Liver (tissue), 9 donors: ENCODE data around the gene POLD2. TPM values are rescaled to one million over a fixed set of nuclear protein-coding genes. Genes with fewer than 3 reads are reported as not detected.
A peak's percentile ranks its signal among the peaks of the same experiment; 100 is the strongest.

Experiments
- DNase-seq: peaks from one replicate; pipeline ENCODE4 v3.0.0-alpha.2; 2017; ENCODE audit warnings: low spot score
- H3K27ac ChIP-seq, 2 donors: one replicate each; pipeline ENCODE4 v1.7.0; 2013; ENCODE audit warnings: inconsistent platforms in 2 of 2, low read length in 2 of 2, control low read depth in 1 of 2, low read depth in 1 of 2, mild to moderate bottlenecking in 1 of 2
- H3K27me3 ChIP-seq, 4 donors: one replicate each; pipeline versions ENCODE4 v1.6.1 to v1.7.0; 2013; ENCODE audit warnings: low read length in 3 of 4, inconsistent platforms in 1 of 4, mild to moderate bottlenecking in 1 of 4, moderate library complexity in 1 of 4; ENCODE audit not compliant: control insufficient read depth in 4 of 4, insufficient read depth in 4 of 4
- H3K36me3 ChIP-seq, 4 donors: one replicate each; pipeline versions ENCODE4 v1.6.1 to v1.7.0; 2013; ENCODE audit warnings: low read length in 3 of 4, mild to moderate bottlenecking in 3 of 4, low read depth in 1 of 4, moderate library complexity in 1 of 4; ENCODE audit not compliant: control insufficient read depth in 4 of 4, insufficient read depth in 3 of 4
- H3K4me1 ChIP-seq, 4 donors: one replicate each; pipeline versions ENCODE4 v1.6.1 to v1.7.0; 2013; ENCODE audit warnings: low read length in 3 of 4, mild to moderate bottlenecking in 3 of 4, moderate library complexity in 1 of 4; ENCODE audit not compliant: control insufficient read depth in 4 of 4, insufficient read depth in 4 of 4
- H3K4me3 ChIP-seq, 3 donors: one replicate each; pipeline versions ENCODE4 v1.6.1 to v1.7.0; 2013; ENCODE audit warnings: low read length in 3 of 3, control low read depth in 1 of 3, low read depth in 1 of 3, mild to moderate bottlenecking in 1 of 3
- H3K9ac ChIP-seq, 2 donors: one replicate each; pipeline ENCODE4 v1.7.0; 2013; ENCODE audit warnings: low read length in 2 of 2, mild to moderate bottlenecking in 2 of 2, moderate library complexity in 2 of 2, control low read depth in 1 of 2, low read depth in 1 of 2
- H3K9me3 ChIP-seq, 4 donors: one replicate each; pipeline versions ENCODE4 v1.6.1 to v1.7.0; 2013; ENCODE audit warnings: low read length in 3 of 4; ENCODE audit not compliant: control insufficient read depth in 4 of 4
- EGR1 ChIP-seq, 2 donors: IDR thresholded peaks; 2 replicates each; pipeline ENCODE4 v1.6.1; 2016 to 2018; ENCODE audit warnings: antibody characterized with exemption in 2 of 2, low read depth in 2 of 2
- FOXA1 ChIP-seq: IDR thresholded peaks from 2 replicates; pipeline ENCODE4 v1.6.1; 2016; ENCODE audit warnings: antibody characterized with exemption
- FOXA2 ChIP-seq: IDR thresholded peaks from 2 replicates; pipeline ENCODE4 v1.6.1; 2016; ENCODE audit warnings: antibody characterized with exemption
- GABPA ChIP-seq, 2 donors: IDR thresholded peaks in 1 of 2; conservative IDR thresholded peaks in 1 of 2; 2 replicates each; pipeline ENCODE4 v1.6.1; 2016; ENCODE audit warnings: antibody characterized with exemption in 2 of 2, mild to moderate bottlenecking in 1 of 2, moderate library complexity in 1 of 2
- HNF4A ChIP-seq, 2 donors: conservative IDR thresholded peaks; 2 replicates each; pipeline ENCODE4 v1.6.1; 2016; ENCODE audit warnings: antibody characterized with exemption in 2 of 2, mild to moderate bottlenecking in 2 of 2
- HNF4G ChIP-seq: IDR thresholded peaks from 2 replicates; pipeline ENCODE4 v1.6.1; 2016; ENCODE audit warnings: antibody characterized with exemption
- JUND ChIP-seq, 2 donors: IDR thresholded peaks; 2 replicates each; pipeline ENCODE4 v1.6.1; 2016; ENCODE audit warnings: antibody characterized with exemption in 2 of 2
- NR2F2 ChIP-seq: IDR thresholded peaks from 2 replicates; pipeline ENCODE4 v1.6.1; 2016; ENCODE audit warnings: antibody characterized with exemption
- RAD21 ChIP-seq, 2 donors: IDR thresholded peaks; 2 replicates each; pipeline ENCODE4 v1.6.1; 2016; ENCODE audit warnings: antibody characterized with exemption in 2 of 2, mild to moderate bottlenecking in 2 of 2
- RXRA ChIP-seq, 2 donors: IDR thresholded peaks; 2 replicates each; pipeline ENCODE4 v1.6.1; 2017 to 2018; ENCODE audit warnings: antibody characterized with exemption in 2 of 2, mild to moderate bottlenecking in 1 of 2
- SP1 ChIP-seq: IDR thresholded peaks from 2 replicates; pipeline ENCODE4 v1.6.1; 2018; ENCODE audit warnings: antibody characterized with exemption, mild to moderate bottlenecking
- TAF1 ChIP-seq: conservative IDR thresholded peaks from 2 replicates; pipeline ENCODE4 v1.6.1; 2016; ENCODE audit warnings: antibody characterized with exemption, mild to moderate bottlenecking
- YY1 ChIP-seq: IDR thresholded peaks from 2 replicates; pipeline ENCODE4 v1.6.1; 2016; ENCODE audit warnings: antibody characterized with exemption, mild to moderate bottlenecking
- WGBS: extraction: QIAGEN DNeasy Blood & Tissue Kit; methylation state at CpG from one replicate; pipeline ENCODE4 v1.1.7; 2013; 5-methylcytosine and 5-hydroxymethylcytosine counted together
- polyA plus RNA-seq, 2 donors: library from polyadenylated mRNA; stranded (reverse) in 1 of 2; unstranded in 1 of 2; fragments of 200-250 nt in 1 of 2; fragments of >200 nt in 1 of 2; fragmentation: Nextera tagmentation in 1 of 2; extraction: Ambion mirVana in 1 of 2; gene quantifications; one replicate each; pipeline versions ENCODE4 v1.2.1 to v1.2.3, GENCODE V29; 2013 to 2015
- total RNA-seq, 2 donors: library from RNA; depleted of rRNA; stranded (reverse); fragments of >200 nt; gene quantifications; one replicate each; pipeline ENCODE4 v1.2.3, GENCODE V29; 2014
- TF ChIP-seq, protein P1 (sequence below): IDR thresholded peaks from 2 replicates; pipeline ENCODE4 v1.6.1; 2016; ENCODE audit warnings: antibody characterized with exemption
- TF ChIP-seq, protein P2 (sequence below): IDR thresholded peaks from 2 replicates; pipeline ENCODE4 v1.6.1; 2016; ENCODE audit warnings: antibody characterized with exemption
- TF ChIP-seq, protein P3 (sequence below): IDR thresholded peaks from 2 replicates; pipeline ENCODE4 v1.6.1; 2016; ENCODE audit warnings: antibody characterized with exemption
- TF ChIP-seq, protein P4 (sequence below): fragments of 150-350 bp; IDR thresholded peaks from 2 replicates; pipeline ENCODE4 v1.5.1; 2017; ENCODE audit warnings: improper control_type of control experiment, low read depth, low read length; ENCODE audit not compliant: missing input control
- TF ChIP-seq, protein P5 (sequence below): IDR thresholded peaks from 2 replicates; pipeline ENCODE4 v1.6.1; 2016; ENCODE audit warnings: antibody characterized with exemption, mild to moderate bottlenecking
- donor health status: healthy.
- donor health status: healthy.
- donor health status: healthy.
- donor health status: healthy.
- donor health status: healthy.

Gene POLD2
- total and polyA plus RNA-seq, 4 donors, result 53.9 to 101 (median 85.3) TPM

DNA sequence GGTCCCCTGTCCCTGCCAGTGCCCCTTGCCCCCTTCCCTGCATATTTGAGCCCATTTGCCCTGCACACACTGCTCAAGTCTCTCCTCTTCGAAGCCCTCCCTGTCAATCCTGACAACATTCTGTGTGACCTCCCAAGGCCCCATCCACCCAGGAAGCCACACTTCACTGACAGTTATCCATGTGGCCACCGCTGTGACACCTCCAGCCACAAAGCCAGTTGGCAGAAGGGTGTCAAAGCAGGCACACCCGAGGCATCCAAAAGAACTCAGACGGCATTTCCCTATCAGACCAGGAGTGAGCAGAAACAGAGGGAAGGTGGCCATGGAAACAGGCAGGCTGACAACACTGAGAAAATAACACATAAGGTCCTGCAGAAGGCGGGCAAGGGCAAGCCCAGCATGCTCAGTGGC, 45.7 kb downstream of the POLD2 start:
- TF ChIP-seq, protein P1, sequence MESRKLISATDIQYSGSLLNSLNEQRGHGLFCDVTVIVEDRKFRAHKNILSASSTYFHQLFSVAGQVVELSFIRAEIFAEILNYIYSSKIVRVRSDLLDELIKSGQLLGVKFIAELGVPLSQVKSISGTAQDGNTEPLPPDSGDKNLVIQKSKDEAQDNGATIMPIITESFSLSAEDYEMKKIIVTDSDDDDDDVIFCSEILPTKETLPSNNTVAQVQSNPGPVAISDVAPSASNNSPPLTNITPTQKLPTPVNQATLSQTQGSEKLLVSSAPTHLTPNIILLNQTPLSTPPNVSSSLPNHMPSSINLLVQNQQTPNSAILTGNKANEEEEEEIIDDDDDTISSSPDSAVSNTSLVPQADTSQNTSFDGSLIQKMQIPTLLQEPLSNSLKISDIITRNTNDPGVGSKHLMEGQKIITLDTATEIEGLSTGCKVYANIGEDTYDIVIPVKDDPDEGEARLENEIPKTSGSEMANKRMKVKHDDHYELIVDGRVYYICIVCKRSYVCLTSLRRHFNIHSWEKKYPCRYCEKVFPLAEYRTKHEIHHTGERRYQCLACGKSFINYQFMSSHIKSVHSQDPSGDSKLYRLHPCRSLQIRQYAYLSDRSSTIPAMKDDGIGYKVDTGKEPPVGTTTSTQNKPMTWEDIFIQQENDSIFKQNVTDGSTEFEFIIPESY, result no peak
- TF ChIP-seq, protein P2, sequence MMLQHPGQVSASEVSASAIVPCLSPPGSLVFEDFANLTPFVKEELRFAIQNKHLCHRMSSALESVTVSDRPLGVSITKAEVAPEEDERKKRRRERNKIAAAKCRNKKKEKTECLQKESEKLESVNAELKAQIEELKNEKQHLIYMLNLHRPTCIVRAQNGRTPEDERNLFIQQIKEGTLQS, result no peak
- TF ChIP-seq SP1 (no peak), JUND (IDR thresholded peaks at IDR 0.05) (no peak), FOXA2 (no peak), RXRA (IDR thresholded peaks at IDR 0.05) (no peak), HNF4A (conservative IDR thresholded peaks at IDR 0.05) (no peak), FOXA1 (no peak), HNF4G (no peak), NR2F2 (no peak), YY1 (no peak), RAD21 (IDR thresholded peaks at IDR 0.05) (no peak)
- TF ChIP-seq, protein P3, sequence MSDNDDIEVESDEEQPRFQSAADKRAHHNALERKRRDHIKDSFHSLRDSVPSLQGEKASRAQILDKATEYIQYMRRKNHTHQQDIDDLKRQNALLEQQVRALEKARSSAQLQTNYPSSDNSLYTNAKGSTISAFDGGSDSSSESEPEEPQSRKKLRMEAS, result no peak
- TF ChIP-seq, protein P4, sequence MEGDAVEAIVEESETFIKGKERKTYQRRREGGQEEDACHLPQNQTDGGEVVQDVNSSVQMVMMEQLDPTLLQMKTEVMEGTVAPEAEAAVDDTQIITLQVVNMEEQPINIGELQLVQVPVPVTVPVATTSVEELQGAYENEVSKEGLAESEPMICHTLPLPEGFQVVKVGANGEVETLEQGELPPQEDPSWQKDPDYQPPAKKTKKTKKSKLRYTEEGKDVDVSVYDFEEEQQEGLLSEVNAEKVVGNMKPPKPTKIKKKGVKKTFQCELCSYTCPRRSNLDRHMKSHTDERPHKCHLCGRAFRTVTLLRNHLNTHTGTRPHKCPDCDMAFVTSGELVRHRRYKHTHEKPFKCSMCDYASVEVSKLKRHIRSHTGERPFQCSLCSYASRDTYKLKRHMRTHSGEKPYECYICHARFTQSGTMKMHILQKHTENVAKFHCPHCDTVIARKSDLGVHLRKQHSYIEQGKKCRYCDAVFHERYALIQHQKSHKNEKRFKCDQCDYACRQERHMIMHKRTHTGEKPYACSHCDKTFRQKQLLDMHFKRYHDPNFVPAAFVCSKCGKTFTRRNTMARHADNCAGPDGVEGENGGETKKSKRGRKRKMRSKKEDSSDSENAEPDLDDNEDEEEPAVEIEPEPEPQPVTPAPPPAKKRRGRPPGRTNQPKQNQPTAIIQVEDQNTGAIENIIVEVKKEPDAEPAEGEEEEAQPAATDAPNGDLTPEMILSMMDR, result no peak
- no peak overlapping the region for H3K9ac ChIP-seq
- no peak overlapping the region for H3K4me3 ChIP-seq
- DNase-seq, result no peak
- WGBS, result 88% methylated on average over 5 of the region's 5 CpGs
- H3K9me3 ChIP-seq, result no peaks in the 10 kb centered on the region
- peaks cover 25 to 71% (median 50%) of the 10 kb centered on the region in 4 donors for H3K4me1 ChIP-seq
- peak overlapping the region in 1 of 2 donors; percentile 31 for H3K27ac ChIP-seq
- H3K27me3 ChIP-seq, result no peaks in the 10 kb centered on the region
- peaks cover 7 to 39% (median 15%) of the 10 kb centered on the region in 4 donors for H3K36me3 ChIP-seq

- peaks cover 25 to 74% (median 55%) of the 10 kb centered on the region in 4 donors for H3K4me1 ChIP-seq
- H3K9ac ChIP-seq, result no peak overlapping the region
- H3K9me3 ChIP-seq, result no peaks in the 10 kb centered on the region
- no peak overlapping the region for H3K4me3 ChIP-seq
- H3K27me3 ChIP-seq, result no peaks in the 10 kb centered on the region
- WGBS, result 91% methylated on average over 9 of the region's 9 CpGs
- no peak for DNase-seq
- peak overlapping the region in 1 of 2 donors; percentile 14 for H3K27ac ChIP-seq
- H3K36me3 ChIP-seq, result peaks cover 7 to 39% (median 15%) of the 10 kb centered on the region in 4 donors
- TF ChIP-seq TAF1, result no peak
- TF ChIP-seq, protein P2, result no peak
- no peak for TF ChIP-seq JUND (IDR thresholded peaks at IDR 0.05)
- TF ChIP-seq HNF4G, result no peak
- TF ChIP-seq GABPA (IDR thresholded peaks at IDR 0.05 in 1 of 2, conservative IDR thresholded peaks at IDR 0.05 in 1 of 2), result no peak
- no peak for TF ChIP-seq EGR1 (IDR thresholded peaks at IDR 0.05; ENCODE audit: low read depth in 2 of 2)
- no peak for TF ChIP-seq YY1
- TF ChIP-seq FOXA2, result no peak
- TF ChIP-seq HNF4A (conservative IDR thresholded peaks at IDR 0.05), result no peak
- no peak for TF ChIP-seq RAD21 (IDR thresholded peaks at IDR 0.05)
- TF ChIP-seq, protein P4, result no peak
- TF ChIP-seq, protein P5, sequence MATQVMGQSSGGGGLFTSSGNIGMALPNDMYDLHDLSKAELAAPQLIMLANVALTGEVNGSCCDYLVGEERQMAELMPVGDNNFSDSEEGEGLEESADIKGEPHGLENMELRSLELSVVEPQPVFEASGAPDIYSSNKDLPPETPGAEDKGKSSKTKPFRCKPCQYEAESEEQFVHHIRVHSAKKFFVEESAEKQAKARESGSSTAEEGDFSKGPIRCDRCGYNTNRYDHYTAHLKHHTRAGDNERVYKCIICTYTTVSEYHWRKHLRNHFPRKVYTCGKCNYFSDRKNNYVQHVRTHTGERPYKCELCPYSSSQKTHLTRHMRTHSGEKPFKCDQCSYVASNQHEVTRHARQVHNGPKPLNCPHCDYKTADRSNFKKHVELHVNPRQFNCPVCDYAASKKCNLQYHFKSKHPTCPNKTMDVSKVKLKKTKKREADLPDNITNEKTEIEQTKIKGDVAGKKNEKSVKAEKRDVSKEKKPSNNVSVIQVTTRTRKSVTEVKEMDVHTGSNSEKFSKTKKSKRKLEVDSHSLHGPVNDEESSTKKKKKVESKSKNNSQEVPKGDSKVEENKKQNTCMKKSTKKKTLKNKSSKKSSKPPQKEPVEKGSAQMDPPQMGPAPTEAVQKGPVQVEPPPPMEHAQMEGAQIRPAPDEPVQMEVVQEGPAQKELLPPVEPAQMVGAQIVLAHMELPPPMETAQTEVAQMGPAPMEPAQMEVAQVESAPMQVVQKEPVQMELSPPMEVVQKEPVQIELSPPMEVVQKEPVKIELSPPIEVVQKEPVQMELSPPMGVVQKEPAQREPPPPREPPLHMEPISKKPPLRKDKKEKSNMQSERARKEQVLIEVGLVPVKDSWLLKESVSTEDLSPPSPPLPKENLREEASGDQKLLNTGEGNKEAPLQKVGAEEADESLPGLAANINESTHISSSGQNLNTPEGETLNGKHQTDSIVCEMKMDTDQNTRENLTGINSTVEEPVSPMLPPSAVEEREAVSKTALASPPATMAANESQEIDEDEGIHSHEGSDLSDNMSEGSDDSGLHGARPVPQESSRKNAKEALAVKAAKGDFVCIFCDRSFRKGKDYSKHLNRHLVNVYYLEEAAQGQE, result no peak
- no peak for TF ChIP-seq RXRA (IDR thresholded peaks at IDR 0.05)
- TF ChIP-seq, protein P3, result no peak
- TF ChIP-seq, protein P1, result no peak
- no peak for TF ChIP-seq SP1
- no peak for TF ChIP-seq NR2F2
These were observed 46.3 kb downstream of the POLD2 start for GRCh38 chr7:44077061-44077460.
